A375 (cell line): ENCODE data around the gene GPX8. TPM values are rescaled to one million over a fixed set of nuclear protein-coding genes. Genes with fewer than 3 reads are reported as not detected.

ENCODE experiments used
- small RNA-seq: library from RNA; depleted of rRNA; stranded (forward); fragments of <200 nt; gene quantifications from one replicate; pipeline ENCODE3, GENCODE V24; 2014
- total RNA-seq: library from RNA; depleted of rRNA; stranded (reverse); fragments of >200 nt; shearing (Covaris generic); gene quantifications from 2 replicates; pipeline ENCODE4 v1.2.3, GENCODE V29; 2014; rRNA removed

The GPX8 gene, protein sequence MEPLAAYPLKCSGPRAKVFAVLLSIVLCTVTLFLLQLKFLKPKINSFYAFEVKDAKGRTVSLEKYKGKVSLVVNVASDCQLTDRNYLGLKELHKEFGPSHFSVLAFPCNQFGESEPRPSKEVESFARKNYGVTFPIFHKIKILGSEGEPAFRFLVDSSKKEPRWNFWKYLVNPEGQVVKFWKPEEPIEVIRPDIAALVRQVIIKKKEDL
- total RNA-seq, result 33.2 and 39.3 TPM in 2 replicates

GRCh38 chr5:55159763-55160492 lies at the start of gene GPX8:
Gene GPX8 (plus strand): TSS chr5:55160171. CDS start chr5:55160193, 22 bp downstream.

DNA sequence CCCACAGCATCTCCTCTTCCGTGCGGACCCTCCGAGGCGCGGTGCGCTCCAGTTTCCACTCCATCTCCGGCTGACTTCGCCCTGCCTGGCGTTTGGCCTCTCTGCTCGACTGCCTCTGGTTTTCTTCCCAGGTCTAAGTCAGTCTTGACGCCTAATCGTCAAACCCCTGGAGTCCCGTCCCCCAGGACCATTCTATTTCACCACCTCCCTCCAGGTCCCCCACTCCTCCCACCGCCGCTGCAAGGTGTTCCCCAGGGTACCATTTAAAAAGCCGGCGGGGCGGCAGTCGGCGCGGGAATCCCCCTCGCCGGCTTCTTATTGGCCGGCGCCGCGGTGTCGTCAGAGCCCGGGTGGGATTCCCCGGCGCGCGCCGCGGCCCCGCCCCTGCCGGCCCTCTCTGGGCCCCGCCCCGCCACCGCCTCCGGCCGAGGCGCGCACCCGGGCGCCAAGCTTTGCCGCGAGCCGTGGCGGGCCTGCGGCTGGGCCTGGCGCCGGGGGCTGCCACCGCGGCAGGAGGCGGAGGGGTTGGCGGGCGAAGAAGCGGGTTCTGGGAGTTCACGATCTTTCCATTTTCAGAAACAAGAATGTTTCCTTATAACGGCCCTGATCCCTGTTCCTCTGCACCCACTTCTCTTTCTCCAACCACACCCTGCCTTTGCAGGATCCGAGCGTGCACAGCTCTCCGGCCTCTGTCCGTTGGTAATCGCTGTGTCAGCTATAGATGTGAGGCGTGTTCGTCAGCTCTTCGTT lies 13.1 kb downstream of the GPX8 start, which contains the start of gene CDC20B:
Gene CDC20B, minus strand, starts transcription at position 241 of the 750 bp plus-strand sequence. Its CDS starts 177 bp downstream, at position 64.

Small RNA genes within 50 kb of the gene (small RNA-seq; reads per million reads assigned to genes)
- gene MIR449A (not detected), gene MIR449B (not detected), gene MIR449C (0.33 reads per million)

Other genes with a start within 250 kb of the GPX8 start
- 18.3 and 21.5 TPM in 2 replicates for gene ESM1, start 174.6 kb upstream of the GPX8 start, total RNA-seq
- not detected in 2 replicates for gene GZMK, start 135.9 kb upstream of the GPX8 start, total RNA-seq
- gene GZMA, start 57.5 kb upstream of the GPX8 start, total RNA-seq, result not detected in 2 replicates
- not detected in 2 replicates for gene CDC20B, start 13.0 kb downstream of the GPX8 start, total RNA-seq
- 2.9 and 3.5 TPM in 2 replicates for gene MCIDAS, start 67.1 kb downstream of the GPX8 start, total RNA-seq
- 8.7 and 9.3 TPM in 2 replicates for gene CCNO, start 73.4 kb downstream of the GPX8 start, total RNA-seq
- gene DHX29, start 147.5 kb downstream of the GPX8 start, total RNA-seq, result 22.7 and 24.1 TPM in 2 replicates
- 106 and 157 TPM in 2 replicates for gene MTREX, start 147.8 kb downstream of the GPX8 start, total RNA-seq